GM12801 (cell line): ENCODE measurements around the gene ZMYND8.

Experiments used
- TF ChIP-seq, protein P1 (sequence below): IDR thresholded peaks from one replicate; pipeline ENCODE4 v1.5.1; 2011; ENCODE audit warnings: control low read depth; ENCODE audit not compliant: insufficient read length; ENCODE audit errors: extremely low read depth

The ZMYND8 gene

DNA sequence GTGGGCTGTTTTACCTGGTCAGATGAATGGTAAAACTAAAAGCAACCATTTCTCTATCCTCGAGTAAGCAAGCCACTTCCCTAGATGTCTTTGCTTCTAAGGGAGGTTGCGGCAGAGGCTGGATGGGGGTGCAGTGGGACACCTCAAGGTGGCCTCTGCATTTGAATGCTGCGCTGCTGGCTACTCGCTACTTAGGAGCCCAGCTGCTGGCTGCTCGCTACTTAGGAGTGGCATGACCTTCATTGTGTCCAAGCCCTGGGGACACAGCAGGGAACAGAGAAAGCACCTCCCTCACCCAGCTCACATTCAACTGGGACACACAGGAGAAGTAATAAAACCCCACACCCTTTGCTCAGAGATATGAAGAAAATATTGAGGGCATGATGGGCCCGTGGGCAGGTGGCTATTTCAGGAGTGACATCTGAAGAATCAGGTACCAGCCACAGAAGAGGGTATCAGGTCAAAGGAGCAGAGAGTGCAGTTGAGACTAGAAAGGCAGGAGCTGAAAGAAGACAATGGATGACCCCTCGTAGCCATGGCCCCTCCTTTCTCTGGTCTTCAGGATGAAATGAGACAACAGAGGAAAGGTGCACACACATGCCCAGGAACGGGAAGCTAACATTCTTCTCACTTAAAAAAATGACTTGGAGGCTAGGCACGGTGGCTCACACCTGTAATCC, 149.4 kb downstream of the ZMYND8 start:
- TF ChIP-seq, protein P1, sequence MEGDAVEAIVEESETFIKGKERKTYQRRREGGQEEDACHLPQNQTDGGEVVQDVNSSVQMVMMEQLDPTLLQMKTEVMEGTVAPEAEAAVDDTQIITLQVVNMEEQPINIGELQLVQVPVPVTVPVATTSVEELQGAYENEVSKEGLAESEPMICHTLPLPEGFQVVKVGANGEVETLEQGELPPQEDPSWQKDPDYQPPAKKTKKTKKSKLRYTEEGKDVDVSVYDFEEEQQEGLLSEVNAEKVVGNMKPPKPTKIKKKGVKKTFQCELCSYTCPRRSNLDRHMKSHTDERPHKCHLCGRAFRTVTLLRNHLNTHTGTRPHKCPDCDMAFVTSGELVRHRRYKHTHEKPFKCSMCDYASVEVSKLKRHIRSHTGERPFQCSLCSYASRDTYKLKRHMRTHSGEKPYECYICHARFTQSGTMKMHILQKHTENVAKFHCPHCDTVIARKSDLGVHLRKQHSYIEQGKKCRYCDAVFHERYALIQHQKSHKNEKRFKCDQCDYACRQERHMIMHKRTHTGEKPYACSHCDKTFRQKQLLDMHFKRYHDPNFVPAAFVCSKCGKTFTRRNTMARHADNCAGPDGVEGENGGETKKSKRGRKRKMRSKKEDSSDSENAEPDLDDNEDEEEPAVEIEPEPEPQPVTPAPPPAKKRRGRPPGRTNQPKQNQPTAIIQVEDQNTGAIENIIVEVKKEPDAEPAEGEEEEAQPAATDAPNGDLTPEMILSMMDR: no peak

DNA sequence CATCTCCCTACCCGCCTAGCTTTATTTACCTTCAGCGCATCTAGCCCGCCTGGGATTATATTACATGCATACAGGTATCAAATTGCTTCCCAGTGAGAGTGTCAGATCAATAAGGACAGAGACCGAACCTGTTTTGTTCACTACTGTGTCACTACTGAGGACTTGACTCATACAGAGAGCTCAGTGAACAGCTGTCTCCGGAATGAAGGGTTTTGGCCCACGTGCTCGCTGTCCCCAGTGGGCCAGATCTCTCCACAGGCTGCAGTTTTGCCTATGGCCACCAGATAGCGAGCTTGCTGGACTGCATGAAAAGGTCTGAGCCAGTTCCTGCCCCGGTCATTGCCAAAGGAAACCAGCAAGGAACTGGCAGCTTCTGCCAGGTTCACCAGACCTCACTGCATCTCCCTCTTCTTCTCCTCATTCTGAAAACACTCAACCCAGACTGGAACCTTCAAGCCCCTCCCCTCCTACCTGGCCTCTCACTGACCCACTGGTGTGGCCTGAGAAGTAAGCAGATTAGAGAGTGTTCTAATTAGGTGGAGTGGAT, 150.8 kb downstream of the ZMYND8 start:
- TF ChIP-seq, protein P1: no peak

DNA sequence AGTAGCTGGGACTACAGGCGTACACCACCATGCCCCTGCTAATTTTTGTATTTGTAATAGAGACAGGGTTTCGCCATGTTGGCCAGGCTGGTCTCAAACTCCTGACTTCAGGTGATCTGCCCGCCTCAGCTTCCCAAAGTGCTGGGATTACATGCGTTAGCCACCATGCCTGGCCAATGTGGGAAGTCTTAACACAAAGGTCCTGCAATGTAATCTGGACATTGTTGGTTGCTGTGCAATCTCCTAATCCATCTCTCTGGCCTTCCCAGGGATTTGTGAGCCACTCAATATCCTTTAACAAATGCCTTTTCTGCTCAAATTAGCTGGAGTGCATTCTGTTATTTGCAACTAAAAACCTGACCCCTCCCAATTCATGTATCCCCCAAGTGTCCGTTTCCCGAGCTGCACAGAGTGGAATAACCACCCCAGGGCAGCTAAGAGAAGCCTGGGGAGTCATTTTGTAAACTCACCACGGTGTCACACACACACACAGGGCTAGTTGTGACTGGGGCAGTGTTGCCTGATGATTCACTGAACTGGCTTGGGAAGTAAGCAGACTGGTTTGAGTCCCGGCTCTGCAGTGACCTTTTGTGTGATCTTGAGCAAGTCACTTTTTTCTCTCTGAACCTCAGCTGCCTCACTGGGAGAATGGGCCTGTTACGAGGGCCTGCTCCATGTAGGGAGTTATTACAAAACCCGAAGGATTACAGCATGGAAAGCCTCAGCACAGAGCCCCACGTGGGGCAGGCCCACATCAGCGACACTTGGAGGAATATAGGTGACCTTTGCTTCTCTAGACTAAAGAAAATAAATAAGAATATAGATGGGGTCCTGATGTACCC, 152.3 kb downstream of the ZMYND8 start:
- TF ChIP-seq, protein P1: no peak

DNA sequence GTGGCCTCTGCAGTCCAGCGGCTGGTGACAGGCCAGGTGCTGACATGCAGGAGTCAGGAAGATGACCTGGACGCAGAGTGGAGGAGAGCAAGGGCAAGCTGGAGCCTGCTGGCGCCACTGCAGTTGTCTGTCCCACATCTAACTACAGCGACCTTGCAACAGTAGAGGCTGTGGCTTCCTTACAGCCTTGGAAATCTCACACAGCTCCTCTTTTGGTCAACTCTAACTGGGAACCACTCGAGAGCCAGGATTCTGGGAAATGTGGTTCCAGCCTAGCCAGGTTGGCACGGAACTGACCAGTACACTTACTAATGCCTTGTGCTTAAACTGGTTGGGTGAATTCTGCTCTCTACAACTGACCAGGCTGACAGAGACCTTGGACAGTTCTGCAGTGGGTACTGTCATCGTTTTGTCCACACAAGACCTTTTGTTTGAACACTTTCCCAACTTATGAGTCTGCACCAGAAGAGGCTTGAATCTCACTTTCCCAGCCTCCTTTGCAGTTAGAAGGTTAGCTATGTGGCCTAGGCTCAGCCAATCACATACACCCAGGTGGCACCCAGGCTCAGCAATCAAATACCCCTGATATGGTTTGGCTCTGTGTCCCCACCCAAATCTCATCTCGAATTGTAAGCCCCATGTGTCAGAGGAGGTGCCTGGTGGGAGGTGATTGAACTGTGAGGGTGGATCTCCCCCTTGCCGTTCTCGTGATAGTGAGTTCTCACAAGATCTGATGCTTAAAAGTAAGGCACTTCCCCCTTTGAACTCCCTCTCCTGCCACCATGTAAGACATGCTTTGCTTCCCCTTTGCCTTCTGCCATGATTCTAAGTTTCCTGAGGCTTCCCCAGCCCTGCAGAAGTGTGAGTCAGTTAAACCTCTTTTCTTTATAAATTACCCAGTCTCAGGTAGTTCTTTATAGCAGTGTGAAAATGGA, 153.5 kb downstream of the ZMYND8 start:
- TF ChIP-seq, protein P1: no peak

DNA sequence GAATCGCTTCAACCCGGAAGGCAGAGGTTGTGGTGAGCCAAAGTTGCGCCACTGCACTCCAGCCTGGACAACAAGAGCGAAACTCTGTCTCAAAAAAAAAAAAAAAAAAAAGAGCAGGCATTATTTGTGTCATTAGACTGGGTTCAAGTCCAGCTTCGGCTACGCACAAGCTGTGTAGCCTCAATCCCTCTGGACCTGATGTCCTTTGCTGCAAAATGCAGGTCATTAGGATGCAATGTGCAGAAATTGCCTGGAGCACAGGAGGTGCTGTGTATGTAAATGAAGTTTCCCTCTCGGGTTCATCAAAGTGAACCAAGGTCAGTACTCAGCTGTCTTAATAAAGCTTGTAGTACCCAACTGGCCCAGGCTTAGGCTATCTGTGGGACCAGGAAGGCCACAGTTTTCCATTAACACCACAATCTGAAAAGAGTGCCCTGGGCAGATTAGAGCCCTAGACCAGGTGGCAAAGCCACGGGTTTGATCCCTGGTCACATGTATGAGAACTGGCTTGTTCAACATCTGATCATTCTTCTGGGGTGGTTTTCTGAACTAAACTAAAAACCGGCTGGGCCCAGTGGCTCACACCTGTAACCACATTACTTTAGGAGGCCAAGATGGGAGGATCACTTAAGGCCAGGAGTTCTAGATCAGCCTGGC, 155.3 kb downstream of the ZMYND8 start:
- TF ChIP-seq, protein P1: no peak

DNA sequence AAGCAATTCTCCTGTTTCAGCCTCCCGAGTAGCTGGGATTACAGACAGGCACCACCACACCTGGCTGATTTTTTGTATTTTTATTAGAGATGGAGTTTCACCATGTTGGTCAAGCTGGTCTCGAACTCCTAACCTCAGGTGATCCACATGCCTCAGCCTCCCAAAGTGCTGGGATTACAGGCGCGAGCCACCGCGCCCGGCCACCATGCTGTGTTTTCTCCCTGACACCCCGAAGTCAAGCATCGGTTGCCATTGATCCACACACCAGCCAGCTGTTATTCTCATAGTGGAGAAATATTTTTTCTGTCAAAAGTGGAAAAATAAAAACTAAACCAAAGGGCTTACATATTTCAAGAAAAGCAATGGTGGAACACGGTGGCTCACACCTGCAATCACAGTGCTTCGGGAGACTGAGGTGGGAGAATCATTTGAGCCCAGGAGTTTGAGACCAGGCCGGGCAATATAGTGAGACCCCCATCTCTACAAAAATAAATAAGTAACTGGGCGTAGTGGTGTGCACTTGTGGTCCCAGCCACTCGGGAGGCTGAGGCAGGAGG, 157.4 kb downstream of the ZMYND8 start:
- TF ChIP-seq, protein P1: no peak
